Right renal pelvis (tissue), 4 donors: ENCODE results near the gene EIF2S2. TPM values are rescaled to one million over a fixed set of nuclear protein-coding genes. Genes with fewer than 3 reads are reported as not detected.

Experiments used
- DNase-seq, 4 donors: peaks; one replicate each; pipeline ENCODE4 v3.0.0-alpha.2; 2013; ENCODE audit warnings: low read depth in 4 of 4, low spot score in 3 of 4, missing footprints in 1 of 4
- polyA plus RNA-seq, 4 donors: library from polyadenylated mRNA; unstranded; fragments of 120-200 nt; gene quantifications; one replicate each; pipeline ENCODE4 v1.2.1, GENCODE V29; 2013; ENCODE audit not compliant: insufficient read length in 4 of 4

EIF2S2 gene
- polyA plus RNA-seq, 4 donors = 47.0 to 50.8 (median 50.0) TPM

GRCh38 chr20:34066476-34067090 lies 45.5 kb downstream of the EIF2S2 start:
- no peak for DNase-seq

GRCh38 chr20:34065260-34065659 lies 46.8 kb downstream of the EIF2S2 start:
- DNase-seq = no peak

GRCh38 chr20:34064286-34064685 lies 47.8 kb downstream of the EIF2S2 start:
- no peak for DNase-seq

- DNase-seq = no peak
Measured at GRCh38 chr20:34062570-34063482, 49.2 kb downstream of the EIF2S2 start.

- no peak for DNase-seq
Measured at GRCh38 chr20:34061695-34062094, 50.3 kb downstream of the EIF2S2 start.

- DNase-seq = no peak
Measured at GRCh38 chr20:34060970-34061369, 51.1 kb downstream of the EIF2S2 start.

- no peak for DNase-seq
Measured at GRCh38 chr20:34058831-34059230, 53.2 kb downstream of the EIF2S2 start.

GRCh38 chr20:34055290-34055689 lies 56.8 kb downstream of the EIF2S2 start:
- no peak for DNase-seq

- no peak for DNase-seq
Measured at GRCh38 chr20:34052414-34052813, 59.6 kb downstream of the EIF2S2 start.

GRCh38 chr20:34049897-34050695 lies 61.9 kb downstream of the EIF2S2 start:
- DNase-seq = no peak

- DNase-seq = no peak
Measured at GRCh38 chr20:34049389-34049788, 62.7 kb downstream of the EIF2S2 start.

- DNase-seq = no peak
Measured at GRCh38 chr20:34047917-34048316, 64.1 kb downstream of the EIF2S2 start.

GRCh38 chr20:34047010-34047687 lies 64.9 kb downstream of the EIF2S2 start:
- no peak for DNase-seq

- no peak for DNase-seq
Measured at GRCh38 chr20:34045930-34046725, 65.9 kb downstream of the EIF2S2 start.

GRCh38 chr20:34045294-34045693 lies 66.7 kb downstream of the EIF2S2 start:
- no peak for DNase-seq

- no peak for DNase-seq
Measured at GRCh38 chr20:34043025-34043424, 69.0 kb downstream of the EIF2S2 start.

GRCh38 chr20:34042262-34042661 lies 69.8 kb downstream of the EIF2S2 start:
- no peak for DNase-seq

GRCh38 chr20:34041226-34041625 lies 70.8 kb downstream of the EIF2S2 start:
- no peak for DNase-seq

GRCh38 chr20:34040300-34040995 lies 71.6 kb downstream of the EIF2S2 start:
- no peak for DNase-seq
